Mesenchymal stem cell (in vitro differentiated cells and primary cell): ENCODE results near the gene CECR2.

Experiments
- DNase-seq: peaks from one replicate; pipeline ENCODE4 v3.0.0-alpha.2; 2013
- H2AFZ ChIP-seq: one replicate; pipeline ENCODE4 v1.6.1; 2013; ENCODE audit warnings: low read depth, mild to moderate bottlenecking, control low read depth, inconsistent platforms, low read length, moderate library complexity
- H2AK5ac ChIP-seq: 2 replicates; pipeline ENCODE4 v1.6.1; 2013; ENCODE audit warnings: low read length, moderate library complexity, mild to moderate bottlenecking, inconsistent platforms; ENCODE audit not compliant: severe bottlenecking
- H2BK120ac ChIP-seq: one replicate; pipeline ENCODE4 v1.6.1; 2013; ENCODE audit warnings: low read depth, mild to moderate bottlenecking, inconsistent platforms, low read length, moderate library complexity
- H2BK12ac ChIP-seq, 2 experiments: one replicate each; pipeline ENCODE4 v1.6.1; 2013; ENCODE audit warnings: inconsistent platforms in 2 of 2, low read length in 2 of 2, mild to moderate bottlenecking in 2 of 2, moderate library complexity in 2 of 2, control low read depth in 1 of 2
- H2BK15ac ChIP-seq: one replicate; pipeline ENCODE4 v1.6.1; 2013; ENCODE audit warnings: mild to moderate bottlenecking, low read depth, inconsistent platforms; ENCODE audit not compliant: poor library complexity, severe bottlenecking
- H2BK5ac ChIP-seq: 2 replicates; pipeline ENCODE4 v1.6.1; 2013; ENCODE audit warnings: low read depth, mild to moderate bottlenecking, low read length, control low read depth, inconsistent platforms; ENCODE audit not compliant: poor library complexity, severe bottlenecking
- H3K14ac ChIP-seq, 2 experiments: one replicate each; pipeline ENCODE4 v1.6.1; 2013; ENCODE audit warnings: inconsistent platforms in 2 of 2, low read length in 2 of 2, control low read depth in 1 of 2, mild to moderate bottlenecking in 1 of 2, moderate library complexity in 1 of 2
- H3K18ac ChIP-seq, 2 experiments: one replicate each; pipeline ENCODE4 v1.6.1; 2013; ENCODE audit warnings: inconsistent platforms in 2 of 2, low read length in 2 of 2, control low read depth in 1 of 2, low read depth in 1 of 2, mild to moderate bottlenecking in 1 of 2
- H3K23ac ChIP-seq, 2 experiments: one replicate each; pipeline ENCODE4 v1.6.1; 2013; ENCODE audit warnings: inconsistent platforms in 2 of 2, low read length in 2 of 2, mild to moderate bottlenecking in 2 of 2, moderate library complexity in 2 of 2, control low read depth in 1 of 2
- H3K27ac ChIP-seq: 2 replicates; pipeline ENCODE4 v1.5.1; 2013; ENCODE audit warnings: mild to moderate bottlenecking, moderate library complexity, low read length, control low read depth, inconsistent platforms; ENCODE audit not compliant: poor library complexity, severe bottlenecking
- H3K27me3 ChIP-seq, 2 experiments: 2 replicates each; pipeline versions ENCODE4 v1.6.1 to v1.7.0; 2013; ENCODE audit warnings: low read length in 2 of 2, mild to moderate bottlenecking in 2 of 2, moderate library complexity in 2 of 2, control low read depth in 1 of 2, inconsistent platforms in 1 of 2; ENCODE audit not compliant: control insufficient read depth in 1 of 2, insufficient read depth in 1 of 2
- H3K36me3 ChIP-seq, 2 experiments: 2 replicates each; pipeline versions ENCODE4 v1.6.1 to v1.7.0; 2013; ENCODE audit warnings: low read length in 2 of 2, control low read depth in 1 of 2, inconsistent platforms in 1 of 2, low read depth in 1 of 2, mild to moderate bottlenecking in 1 of 2; ENCODE audit not compliant: insufficient read depth in 2 of 2, control insufficient read depth in 1 of 2
- H3K4ac ChIP-seq, 2 experiments: one replicate each; pipeline ENCODE4 v1.6.1; 2013; ENCODE audit warnings: inconsistent platforms in 2 of 2, low read length in 2 of 2, mild to moderate bottlenecking in 2 of 2, moderate library complexity in 2 of 2, control low read depth in 1 of 2, low read depth in 1 of 2
- H3K4me1 ChIP-seq: 2 replicates; pipeline ENCODE4 v1.6.1; 2013; ENCODE audit warnings: low read depth, low read length, control low read depth; ENCODE audit not compliant: control insufficient read depth, insufficient read depth
- H3K4me2 ChIP-seq: 2 replicates; pipeline ENCODE4 v1.6.1; 2013; ENCODE audit warnings: low read length, mild to moderate bottlenecking, inconsistent platforms; ENCODE audit not compliant: poor library complexity, severe bottlenecking
- H3K4me3 ChIP-seq, 2 experiments: 2 replicates each; pipeline versions ENCODE4 v1.5.1 to v1.7.0; 2013; ENCODE audit warnings: low read length in 2 of 2, mild to moderate bottlenecking in 2 of 2, control low read depth in 1 of 2, low read depth in 1 of 2; ENCODE audit not compliant: insufficient read depth in 1 of 2
- H3K79me1 ChIP-seq: replicated peaks from 2 replicates; pipeline ENCODE4 v1.6.1; 2013; ENCODE audit warnings: mild to moderate bottlenecking, control low read depth, low read length, inconsistent platforms; ENCODE audit not compliant: poor library complexity, severe bottlenecking
- H3K9ac ChIP-seq: 2 replicates; pipeline ENCODE4 v1.7.0; 2013; ENCODE audit warnings: mild to moderate bottlenecking, low read length, moderate library complexity
- H3K9me3 ChIP-seq: 2 replicates; pipeline ENCODE4 v1.7.0; 2013; ENCODE audit warnings: mild to moderate bottlenecking, low read length; ENCODE audit not compliant: control insufficient read depth
- H4K8ac ChIP-seq: one replicate; pipeline ENCODE4 v1.6.1; 2013; ENCODE audit warnings: inconsistent platforms, mild to moderate bottlenecking, low read length, moderate library complexity
- H4K91ac ChIP-seq: one replicate; pipeline ENCODE4 v1.6.1; 2013; ENCODE audit warnings: mild to moderate bottlenecking, low read length, inconsistent platforms
- WGBS: methylation state at CpG from one replicate; pipeline ENCODE4 v1.1.7; 2013; ENCODE audit warnings: mixed read lengths; 5-methylcytosine and 5-hydroxymethylcytosine counted together

CECR2 gene

DNA sequence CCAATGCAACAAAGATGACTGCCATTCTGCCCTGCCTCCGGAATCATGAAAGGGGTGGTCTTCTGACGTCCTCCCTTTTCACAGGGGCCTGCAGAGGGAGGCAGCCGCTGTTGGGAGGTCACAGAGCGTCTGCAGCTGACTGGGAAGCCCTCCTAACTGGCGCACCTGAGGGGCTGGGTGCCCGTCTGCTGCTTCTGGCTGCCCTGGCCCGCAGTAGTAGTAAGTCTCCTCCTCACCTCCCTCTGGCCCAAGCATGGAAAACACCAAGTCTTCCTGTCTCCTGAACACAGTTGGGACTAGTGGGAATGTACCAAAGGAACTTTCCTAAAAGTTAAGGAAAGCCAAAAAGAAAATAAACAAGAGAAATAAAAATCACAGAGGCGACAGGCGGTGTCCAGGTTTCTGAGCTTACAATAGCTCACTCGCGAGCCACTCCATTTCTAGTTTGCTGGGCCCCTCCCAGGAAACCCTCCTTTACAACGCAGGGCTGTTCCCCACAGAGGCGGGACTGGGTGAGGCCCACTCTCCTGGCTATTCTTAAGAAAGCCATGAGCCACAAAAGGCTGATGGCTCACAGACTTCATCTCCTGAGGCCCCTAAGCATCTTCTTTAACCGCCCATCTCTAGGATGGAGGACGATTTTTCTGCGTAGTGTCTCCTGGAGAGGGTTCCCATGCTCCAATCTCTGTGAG is 37.0 kb upstream of the CECR2 start:
- no peak overlapping the region for H2AFZ ChIP-seq
- WGBS, result 88% methylated on average over 13 of the region's 16 CpGs
- no peak overlapping the region for H4K91ac ChIP-seq
- no peak overlapping the region for H2BK120ac ChIP-seq
- DNase-seq, result no peak
- H4K8ac ChIP-seq, result no peak overlapping the region
- H3K9me3 ChIP-seq, result no peaks in the 10 kb centered on the region
- H3K4me1 ChIP-seq, result no peaks in the 10 kb centered on the region
- no peak overlapping the region for H2BK15ac ChIP-seq
- H3K4me2 ChIP-seq, result no peak overlapping the region
- H3K4ac ChIP-seq, result no peak overlapping the region
- H3K36me3 ChIP-seq, result no peaks in the 10 kb centered on the region
- H3K27ac ChIP-seq, result no peak overlapping the region
- no peak overlapping the region for H2BK12ac ChIP-seq
- H3K18ac ChIP-seq, result no peak overlapping the region
- H2AK5ac ChIP-seq, result no peak overlapping the region
- no peak overlapping the region for H3K4me3 ChIP-seq
- no peak overlapping the region for H3K23ac ChIP-seq
- no peak overlapping the region for H3K9ac ChIP-seq
- H3K79me1 ChIP-seq, result no peaks in the 10 kb centered on the region
- no peak overlapping the region for H2BK5ac ChIP-seq
- H3K14ac ChIP-seq, result no peak overlapping the region
- H3K27me3 ChIP-seq, result peaks cover 0 to 9% of the 10 kb centered on the region in 2 experiments

DNA sequence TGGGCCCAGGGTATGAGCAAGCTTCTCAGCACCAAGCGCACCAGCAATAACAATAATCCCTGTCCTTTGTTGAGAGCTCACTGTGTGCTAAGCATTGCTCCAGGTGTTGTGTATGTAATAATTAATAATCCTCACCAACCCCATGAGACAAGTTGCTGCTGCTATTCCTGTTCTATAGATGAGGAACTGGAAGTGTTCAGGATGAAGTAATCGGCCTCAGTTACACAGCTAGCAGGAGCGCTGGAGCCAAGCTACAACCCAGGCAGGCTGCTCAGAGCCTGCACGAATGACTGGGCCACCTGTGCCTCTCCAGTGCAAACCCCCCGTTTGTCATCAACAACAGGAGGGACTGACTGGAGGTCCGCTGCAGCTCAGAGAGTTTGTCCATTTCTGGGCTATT is 35.2 kb upstream of the CECR2 start:
- H2BK5ac ChIP-seq, result no peak overlapping the region
- no peak overlapping the region for H4K91ac ChIP-seq
- no peak overlapping the region for H2BK12ac ChIP-seq
- H4K8ac ChIP-seq, result no peak overlapping the region
- no peaks in the 10 kb centered on the region for H3K4me1 ChIP-seq
- no peaks in the 10 kb centered on the region for H3K79me1 ChIP-seq
- H2AK5ac ChIP-seq, result no peak overlapping the region
- H3K18ac ChIP-seq, result no peak overlapping the region
- no peak overlapping the region for H3K4me2 ChIP-seq
- H2AFZ ChIP-seq, result no peak overlapping the region
- H3K9me3 ChIP-seq, result no peaks in the 10 kb centered on the region
- no peaks in the 10 kb centered on the region for H3K36me3 ChIP-seq
- WGBS, result 88% methylated on average over 5 of the region's 6 CpGs
- no peak overlapping the region for H3K4ac ChIP-seq
- peaks cover 4 to 19% of the 10 kb centered on the region in 2 experiments for H3K27me3 ChIP-seq
- H3K4me3 ChIP-seq, result no peak overlapping the region
- H2BK120ac ChIP-seq, result no peak overlapping the region
- H2BK15ac ChIP-seq, result no peak overlapping the region
- H3K27ac ChIP-seq, result no peak overlapping the region
- H3K23ac ChIP-seq, result no peak overlapping the region
- no peak overlapping the region for H3K14ac ChIP-seq
- no peak overlapping the region for H3K9ac ChIP-seq
- no peak for DNase-seq

DNA sequence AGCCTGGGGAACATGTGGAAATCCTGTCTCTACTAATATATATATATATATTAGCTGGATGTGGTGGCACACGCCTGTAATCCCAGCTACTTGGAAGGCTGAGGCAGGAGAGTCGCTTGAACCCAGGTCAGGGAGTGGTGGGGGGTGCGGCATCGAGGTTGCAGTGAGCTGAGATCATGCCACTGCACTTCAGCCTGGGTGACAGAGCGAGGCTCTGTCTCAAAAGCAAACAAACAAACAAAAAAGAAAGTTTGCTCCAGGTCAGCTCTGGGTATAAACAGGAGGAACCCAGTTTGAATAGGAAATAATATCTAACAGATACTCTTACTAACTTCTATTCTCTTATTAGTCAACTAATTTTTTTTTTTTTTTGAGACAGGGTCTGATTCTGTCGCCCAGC is 34.3 kb upstream of the CECR2 start:
- Histone ChIP-seq H3K18ac (no peak overlapping the region), H2AK5ac (no peak overlapping the region), H3K4ac (no peak overlapping the region), H3K9me3 (no peaks in the 10 kb centered on the region), H3K27me3 (peaks cover 5 to 24% of the 10 kb centered on the region in 2 experiments), H2BK120ac (no peak overlapping the region), H2AFZ (no peak overlapping the region), H2BK12ac (no peak overlapping the region), H3K14ac (no peak overlapping the region), H4K8ac (no peak overlapping the region), H2BK5ac (no peak overlapping the region), H4K91ac (no peak overlapping the region), H3K4me3 (no peak overlapping the region), H3K4me2 (no peak overlapping the region), H3K23ac (no peak overlapping the region), H2BK15ac (no peak overlapping the region), H3K9ac (no peak overlapping the region), H3K79me1 (no peaks in the 10 kb centered on the region), H3K27ac (no peak overlapping the region), H3K36me3 (no peaks in the 10 kb centered on the region), H3K4me1 (no peaks in the 10 kb centered on the region)
- DNase-seq, result no peak
- 87% methylated on average over 4 of the region's 6 CpGs for whole genome bisulfite sequencing

DNA sequence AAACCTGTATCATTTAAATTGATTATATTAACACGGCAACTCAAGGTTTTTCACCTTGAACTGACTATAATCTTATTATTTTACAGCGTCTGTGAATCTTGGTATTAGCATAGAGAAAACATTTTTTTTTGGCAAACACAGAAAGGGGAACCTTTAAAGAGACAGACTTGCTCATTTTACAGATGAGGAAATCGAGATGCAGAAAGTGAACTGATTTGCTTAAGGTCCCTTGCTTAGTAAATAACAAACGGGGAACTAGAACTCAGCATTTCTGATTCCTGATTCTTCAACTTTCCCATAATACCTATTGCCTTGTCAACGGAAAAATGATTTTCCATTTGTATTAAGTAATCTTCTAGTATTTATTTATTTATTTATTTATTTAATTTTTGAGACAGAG is 33.2 kb upstream of the CECR2 start:
- Histone ChIP-seq H3K18ac (no peak overlapping the region), H4K8ac (no peak overlapping the region)
- WGBS, result 100% methylated on average over 2 of the region's 5 CpGs

More for the DNA sequence above, 33.2 kb upstream of the CECR2 start:
- Histone ChIP-seq H3K27ac (no peak overlapping the region), H3K4me1 (no peaks in the 10 kb centered on the region), H2BK5ac (no peak overlapping the region), H3K4ac (no peak overlapping the region), H2BK12ac (no peak overlapping the region), H3K4me3 (no peak overlapping the region), H3K23ac (no peak overlapping the region), H2AFZ (no peak overlapping the region), H3K4me2 (no peak overlapping the region), H3K9ac (no peak overlapping the region), H3K14ac (no peak overlapping the region), H2BK15ac (no peak overlapping the region), H3K9me3 (no peaks in the 10 kb centered on the region), H3K36me3 (no peaks in the 10 kb centered on the region), H2AK5ac (no peak overlapping the region), H4K91ac (no peak overlapping the region), H3K27me3 (peaks cover 5 to 24% of the 10 kb centered on the region in 2 experiments), H2BK120ac (no peak overlapping the region), H3K79me1 (no peaks in the 10 kb centered on the region)
- no peak for DNase-seq
